GM19025 (cell line): ENCODE measurements around the gene OR8H1.

Experiments
- ATAC-seq: cut with Tn5 transposase; IDR thresholded peaks from one replicate; pipeline ENCODE4 v1.9.1; 2021; ENCODE audit warnings: mild to moderate bottlenecking, low read depth, moderate library complexity; ENCODE audit not compliant: unreplicated experiment

The OR8H1 gene, protein sequence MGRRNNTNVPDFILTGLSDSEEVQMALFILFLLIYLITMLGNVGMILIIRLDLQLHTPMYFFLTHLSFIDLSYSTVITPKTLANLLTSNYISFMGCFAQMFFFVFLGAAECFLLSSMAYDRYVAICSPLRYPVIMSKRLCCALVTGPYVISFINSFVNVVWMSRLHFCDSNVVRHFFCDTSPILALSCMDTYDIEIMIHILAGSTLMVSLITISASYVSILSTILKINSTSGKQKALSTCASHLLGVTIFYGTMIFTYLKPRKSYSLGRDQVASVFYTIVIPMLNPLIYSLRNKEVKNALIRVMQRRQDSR

DNA sequence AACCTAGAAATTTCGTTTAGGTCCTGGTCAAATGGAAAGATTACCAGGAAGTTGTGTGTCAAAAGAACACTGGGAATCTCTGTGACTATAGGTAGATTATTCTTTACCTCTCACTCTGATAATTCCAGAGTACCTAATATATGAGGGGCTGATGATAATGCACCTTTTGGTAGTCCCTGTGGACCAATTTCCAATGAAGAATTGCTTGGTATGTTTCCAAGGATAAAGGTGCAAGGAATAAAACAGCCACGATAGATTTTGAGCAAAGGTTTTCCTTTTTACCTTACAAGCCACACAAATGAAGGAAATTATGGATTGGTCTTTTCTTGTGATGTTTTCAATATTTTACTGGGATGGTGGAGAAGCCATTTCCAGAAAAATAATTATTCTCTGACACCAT, at the start of gene OR8H1:
TSS of gene OR8H1 (minus strand) at position 101 of the 400 bp plus-strand sequence. CDS start 1,192 bp downstream, outside the sequence.
- no peak for ATAC-seq

DNA sequence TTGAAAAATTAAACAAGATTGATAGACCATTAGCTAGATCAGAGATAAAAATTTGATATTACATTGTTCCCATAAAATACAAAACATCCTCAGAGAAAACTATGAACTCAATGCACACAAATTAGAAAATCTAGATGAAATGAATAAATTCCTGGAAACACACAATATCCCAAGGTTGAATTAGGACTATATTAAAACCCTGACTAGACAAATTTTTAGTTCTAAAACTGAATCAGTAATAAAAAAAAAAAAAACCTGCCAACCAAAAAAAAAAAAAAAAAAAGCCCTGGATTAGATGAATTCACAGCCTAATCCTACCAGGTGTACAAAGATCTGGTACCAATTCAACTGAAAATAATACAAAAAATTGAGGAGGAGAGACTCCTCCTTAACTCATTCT, 48.2 kb upstream of the OR8H1 start:
- no peak for ATAC-seq

DNA sequence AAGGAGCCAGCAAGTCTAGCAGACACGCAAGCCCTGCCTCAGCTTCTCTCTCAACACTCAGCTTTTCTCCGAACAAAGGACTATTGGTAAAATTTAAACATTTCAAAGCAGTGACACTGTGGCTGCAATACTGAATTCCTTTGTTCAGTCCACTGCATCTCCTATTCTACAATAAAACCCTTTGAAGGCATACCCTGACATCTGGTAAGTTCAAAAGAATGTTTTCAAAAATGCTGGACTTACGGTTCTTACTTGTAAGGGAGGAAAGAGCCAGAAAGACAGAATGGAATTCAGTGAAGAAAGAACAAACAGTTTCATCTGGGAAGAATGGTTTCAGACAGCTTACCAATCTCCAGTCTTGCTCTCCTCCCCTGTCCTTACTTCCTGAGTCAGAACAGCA, 41.1 kb upstream of the OR8H1 start:
- no peak for ATAC-seq

DNA sequence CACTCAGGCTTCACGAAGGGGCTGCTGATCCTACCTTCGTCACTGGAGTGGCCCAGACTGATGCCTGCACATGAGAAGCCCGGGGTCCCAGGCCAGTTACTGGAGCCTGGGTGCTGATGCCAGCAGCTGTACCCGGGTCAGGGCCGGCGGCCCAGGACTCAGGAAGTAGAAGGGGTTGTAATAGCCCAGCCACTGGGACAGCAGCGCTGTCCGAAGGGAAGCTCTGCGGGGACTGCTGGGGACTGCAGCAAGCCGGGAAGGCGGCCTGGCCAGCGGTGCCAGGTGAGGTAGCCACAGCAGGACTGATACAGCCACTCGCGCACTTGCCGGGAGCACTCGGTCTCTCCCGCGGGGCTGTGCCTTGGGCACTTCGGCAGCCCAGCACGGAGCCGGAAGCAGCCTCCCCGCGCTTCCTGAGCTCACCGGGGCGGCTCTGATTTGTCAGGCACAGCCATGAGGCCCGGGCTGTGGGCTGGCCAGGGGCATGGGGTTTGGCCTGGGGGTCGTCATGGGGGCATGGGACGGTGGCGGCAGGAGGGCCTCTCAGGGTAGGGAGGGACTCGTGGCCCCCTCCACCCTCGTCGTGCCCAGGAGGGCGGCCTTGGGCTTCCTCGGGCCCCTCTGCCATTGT, 39.9 kb upstream of the OR8H1 start:
- ATAC-seq: no peak

DNA sequence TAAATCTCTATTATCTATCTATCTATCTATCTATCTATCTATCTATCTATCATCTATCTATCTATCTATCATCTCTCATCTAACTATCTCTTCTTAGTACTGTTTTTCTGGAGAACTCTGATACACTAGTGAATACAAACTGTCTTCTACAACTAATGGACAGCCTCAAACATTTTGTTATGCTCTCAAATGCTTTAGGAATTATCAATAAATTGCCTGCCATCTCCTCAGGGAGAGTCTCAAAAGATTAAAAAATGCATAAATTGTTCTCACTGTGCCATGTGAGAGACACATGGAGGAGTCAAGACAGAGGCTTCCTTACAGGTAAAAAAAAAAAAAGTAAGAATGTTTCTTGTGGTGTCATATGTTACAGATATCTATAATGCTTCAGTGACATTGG, 22.8 kb upstream of the OR8H1 start, which contains the start of gene OR8K3:
TSS of gene OR8K3 (plus strand) at position 301 of the 400 bp plus-strand sequence. CDS start 3,163 bp downstream, outside the sequence.
- no peak for ATAC-seq

DNA sequence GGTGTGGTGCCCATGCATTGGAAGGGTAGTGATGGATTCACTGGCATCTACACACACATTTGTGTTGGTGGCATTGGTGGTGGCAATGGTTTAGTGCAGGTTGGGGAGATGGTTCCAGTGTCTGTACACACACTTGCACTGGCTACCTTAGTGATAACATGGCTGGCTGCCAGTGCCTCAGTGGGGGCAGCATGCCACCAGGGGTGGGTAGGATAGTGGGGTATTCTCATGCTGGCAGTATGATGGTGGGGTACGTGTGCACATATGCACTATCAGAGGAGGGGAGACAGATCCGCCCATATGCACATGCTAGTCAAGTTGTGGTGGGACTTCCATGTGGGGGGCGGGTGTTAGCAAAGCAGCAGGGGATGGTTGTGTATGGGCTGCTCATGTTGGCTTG, 15.8 kb upstream of the OR8H1 start:
- no peak for ATAC-seq

DNA sequence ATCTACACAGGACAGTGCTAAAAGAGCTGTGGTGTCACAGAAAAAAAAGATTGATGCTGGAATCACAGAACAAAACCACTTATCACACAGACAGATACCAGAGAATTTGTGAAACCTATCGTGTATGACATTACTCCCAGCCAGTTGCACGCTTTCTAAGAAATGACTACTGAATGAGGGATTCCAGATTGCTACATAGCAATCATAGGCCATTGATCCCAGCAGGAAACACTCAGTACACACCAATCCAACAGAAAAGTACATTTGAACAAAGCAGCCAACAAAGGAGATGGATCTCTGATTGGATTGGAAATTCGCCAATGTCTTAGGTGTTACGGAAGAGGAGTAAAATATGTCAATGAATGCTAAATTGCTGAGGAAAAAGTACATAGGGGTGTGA, 4.8 kb upstream of the OR8H1 start:
- no peak for ATAC-seq

DNA sequence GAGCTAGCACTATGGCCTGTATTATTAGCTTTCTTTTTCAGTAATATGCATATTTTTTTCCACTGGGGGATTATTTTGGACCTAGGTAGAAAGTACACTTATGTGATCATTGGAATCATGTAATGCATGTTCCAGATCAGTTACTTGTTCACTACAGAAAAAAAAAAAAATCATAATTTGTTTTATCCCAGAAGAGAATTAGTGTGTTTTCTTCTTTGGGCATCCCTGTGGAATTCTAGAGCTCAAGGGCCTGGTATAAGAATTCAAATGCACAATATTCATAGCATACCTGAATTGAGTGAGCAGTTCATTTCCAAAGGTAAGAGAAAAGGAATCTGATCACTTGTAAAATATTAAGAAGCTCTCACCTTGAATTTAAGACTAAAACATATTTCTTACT, 18.2 kb downstream of the OR8H1 start, which contains the start of gene OR5T1:
TSS of gene OR5T1 (plus strand) at position 301 of the 400 bp plus-strand sequence. CDS start 1,485 bp downstream, outside the sequence.
- no peak for ATAC-seq

DNA sequence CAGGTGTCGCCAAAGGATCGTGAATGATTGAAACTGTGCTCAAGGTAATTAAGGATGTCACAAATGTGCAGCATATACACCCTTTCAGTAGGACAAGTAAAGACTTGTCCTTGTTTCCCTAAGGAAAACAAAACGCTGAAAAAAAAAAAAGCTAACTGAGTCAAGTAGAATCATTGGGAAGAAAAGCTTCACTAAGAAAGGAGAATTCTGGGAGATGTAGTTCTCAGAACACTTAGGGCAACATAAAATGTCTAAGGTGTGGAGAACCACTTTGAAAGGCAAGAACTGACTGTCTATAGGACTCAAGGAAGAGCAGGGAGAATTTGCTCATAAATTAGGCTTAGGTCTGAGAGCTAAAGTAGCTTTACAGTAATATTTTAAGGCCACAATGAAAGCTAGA, 21.0 kb downstream of the OR8H1 start:
- no peak for ATAC-seq

DNA sequence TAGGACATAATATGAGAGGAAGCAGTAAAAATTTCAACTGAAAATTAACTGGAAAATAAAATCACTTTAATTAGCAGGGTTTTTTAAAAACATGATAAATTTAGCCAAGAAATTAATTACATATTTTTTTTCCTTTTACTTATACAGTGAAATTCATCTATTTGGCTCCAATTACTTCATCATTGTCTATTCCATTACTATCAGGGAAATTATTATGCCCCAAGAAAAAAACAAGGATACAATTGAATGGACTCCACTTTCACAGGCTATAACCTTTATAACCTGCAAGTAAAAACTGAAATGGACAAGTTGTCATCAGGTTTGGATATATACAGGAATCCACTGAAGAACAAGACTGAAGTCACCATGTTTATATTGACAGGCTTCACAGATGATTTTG, 40.1 kb downstream of the OR8H1 start, which contains the start of gene OR5T3:
TSS of gene OR5T3 (plus strand) at position 301 of the 400 bp plus-strand sequence. CDS start at position 301, 0 bp downstream.
- no peak for ATAC-seq
